Testis (tissue), 3 donors: ENCODE results near the gene GATAD2A. TPM values are rescaled to one million over a fixed set of nuclear protein-coding genes. Genes with fewer than 3 reads are reported as not detected.

Experiments used
- DNase-seq: peaks from one replicate; pipeline ENCODE4 v3.0.0-alpha.2; 2019
- H3K27ac ChIP-seq, 2 donors: fragments of 200-600 bp; sonication (generic); one replicate each; pipeline ENCODE4 v1.5.1; 2019
- H3K27me3 ChIP-seq: fragments of 200-600 bp; sonication (generic); one replicate; pipeline ENCODE4 v1.5.1; 2019
- H3K36me3 ChIP-seq: fragments of 200-600 bp; sonication (generic); one replicate; pipeline ENCODE4 v1.5.1; 2017; ENCODE audit warnings: low read depth; ENCODE audit errors: missing control alignments
- H3K4me1 ChIP-seq: fragments of 200-600 bp; sonication (generic); one replicate; pipeline ENCODE4 v1.5.1; 2019
- H3K4me3 ChIP-seq, 2 donors: fragments of 200-600 bp; sonication (generic); one replicate each; pipeline ENCODE4 v1.5.1; 2017 to 2019
- H3K9me3 ChIP-seq: fragments of 200-600 bp; sonication (generic); one replicate; pipeline ENCODE4 v1.5.1; 2017
- CTCF ChIP-seq, 3 experiments: fragments of 450-650 bp in 2 of 3; fragments of 200-600 bp in 1 of 3; sonication (generic) in 1 of 3; IDR thresholded peaks; one replicate each; pipeline ENCODE4 v1.5.1; 2016 to 2019; ENCODE audit warnings: antibody characterized with exemption in 3 of 3, mild to moderate bottlenecking in 2 of 3, moderate library complexity in 1 of 3
- POLR2A ChIP-seq: fragments of 450-650 bp; IDR thresholded peaks from one replicate; pipeline ENCODE4 v1.6.1; 2017; ENCODE audit warnings: antibody characterized with exemption, mild to moderate bottlenecking, moderate library complexity
- WGBS, 2 donors: methylation state at CpG; one replicate each; pipeline ENCODE4 v1.1.5; 2018; 5-methylcytosine and 5-hydroxymethylcytosine counted together
- intact Hi-C: fragments of 100-400 bp; cut with DNase I; formaldehyde crosslinking; loops from one replicate; pipeline ENCODE4 v1.15.1; 2023; ENCODE audit warnings: low total_unique reads
- polyA plus RNA-seq: library from polyadenylated mRNA; stranded (reverse); fragments of 350-450 nt; fragmentation: Illumina TruSeq; extraction: RNeasy Lipid Tissue Mini Kit (QIAGEN cat#74804); gene quantifications from one replicate; pipeline ENCODE4 v1.2.3, GENCODE V29; 2014; ENCODE audit warnings: low read depth, low replicate concordance; ENCODE audit not compliant: insufficient read depth
- total RNA-seq, 2 donors: library from RNA; depleted of rRNA; stranded (reverse); fragments of >200 nt; gene quantifications; one replicate each; pipeline ENCODE4 v1.2.3, GENCODE V29; 2016

The GATAD2A gene
- total and polyA plus RNA-seq, 3 donors from 2014 or later, result 109 to 197 (median 163) TPM

DNA sequence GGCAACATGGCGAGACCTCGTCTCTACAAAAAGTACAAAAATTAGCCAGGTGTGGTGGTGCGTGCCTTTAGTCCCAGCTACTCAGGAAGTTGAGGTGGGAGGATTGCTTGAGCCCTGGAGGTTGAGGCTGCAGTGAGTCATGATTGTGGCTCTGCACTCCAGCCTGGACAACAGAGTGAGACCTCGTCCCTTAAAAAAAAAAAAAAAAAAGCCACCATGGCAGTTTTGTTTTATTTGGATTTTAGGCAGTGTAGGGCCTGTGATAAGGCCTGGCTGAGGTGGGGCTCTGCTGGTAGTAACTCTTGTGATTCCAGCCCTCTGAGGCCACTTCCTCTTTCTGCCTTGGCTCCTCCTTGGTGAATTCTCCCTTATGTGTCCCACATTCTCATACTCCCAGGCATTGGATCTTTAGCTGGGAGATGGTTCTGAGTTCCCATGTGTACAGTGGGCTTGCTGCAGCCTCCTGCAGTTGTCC is 39.2 kb downstream of the GATAD2A start:
- Histone ChIP-seq H3K36me3 (no peaks in the 10 kb centered on the region), H3K4me1 (no peaks in the 10 kb centered on the region), H3K27me3 (no peaks in the 10 kb centered on the region), H3K4me3 (no peak overlapping the region), H3K27ac (no peak overlapping the region), H3K9me3 (no peaks in the 10 kb centered on the region)
- intact Hi-C loops, result no loop called here
- 79 to 80% methylated on average over 4 of the region's 4 CpGs for WGBS, 2 donors
- DNase-seq, result no peak
- TF ChIP-seq CTCF (IDR thresholded peaks at IDR 0.05) (no peak), POLR2A (no peak)

DNA sequence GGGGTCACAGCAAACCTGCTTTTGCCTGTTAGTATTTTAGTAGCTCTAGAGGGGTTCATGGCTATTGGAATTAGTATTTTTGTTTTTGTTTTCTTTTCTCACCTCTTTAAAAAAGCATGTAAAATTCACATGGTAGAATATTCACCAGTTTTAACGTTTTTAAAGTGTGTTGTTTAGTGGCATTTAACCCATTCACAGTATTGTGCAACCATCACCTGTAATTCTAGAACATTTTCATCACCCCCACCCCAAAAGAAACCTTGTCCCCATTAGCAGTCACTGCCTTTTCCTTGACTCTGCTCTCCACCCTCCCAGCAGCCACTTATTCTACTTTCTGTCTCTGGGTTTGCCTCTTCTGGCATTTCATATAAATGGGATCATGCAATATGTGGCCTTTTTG is 39.8 kb downstream of the GATAD2A start:
- TF ChIP-seq POLR2A (no peak), CTCF (IDR thresholded peaks at IDR 0.05) (no peak)
- Histone ChIP-seq H3K36me3 (no peaks in the 10 kb centered on the region), H3K27ac (no peak overlapping the region), H3K4me3 (no peak overlapping the region), H3K27me3 (no peaks in the 10 kb centered on the region), H3K9me3 (no peaks in the 10 kb centered on the region), H3K4me1 (no peaks in the 10 kb centered on the region)
- DNase-seq, result no peak
- whole genome bisulfite sequencing, 2 donors, result 27 to 38% methylated on average over 1 of the region's 1 CpG
- intact Hi-C loops, result no loop called here

GRCh38 chr19:19445911-19446361 is 40.5 kb downstream of the GATAD2A start:
- H3K27ac ChIP-seq, result no peak overlapping the region
- H3K9me3 ChIP-seq, result no peaks in the 10 kb centered on the region
- H3K4me1 ChIP-seq, result no peaks in the 10 kb centered on the region
- no peaks in the 10 kb centered on the region for H3K27me3 ChIP-seq
- WGBS, 2 donors, result 85 to 90% methylated on average over 9 of the region's 9 CpGs
- intact Hi-C loops, result no loop called here
- no peak for TF ChIP-seq CTCF (IDR thresholded peaks at IDR 0.05)
- no peak for TF ChIP-seq POLR2A
- H3K36me3 ChIP-seq, result no peaks in the 10 kb centered on the region
- DNase-seq, result no peak
- no peak overlapping the region for H3K4me3 ChIP-seq

DNA sequence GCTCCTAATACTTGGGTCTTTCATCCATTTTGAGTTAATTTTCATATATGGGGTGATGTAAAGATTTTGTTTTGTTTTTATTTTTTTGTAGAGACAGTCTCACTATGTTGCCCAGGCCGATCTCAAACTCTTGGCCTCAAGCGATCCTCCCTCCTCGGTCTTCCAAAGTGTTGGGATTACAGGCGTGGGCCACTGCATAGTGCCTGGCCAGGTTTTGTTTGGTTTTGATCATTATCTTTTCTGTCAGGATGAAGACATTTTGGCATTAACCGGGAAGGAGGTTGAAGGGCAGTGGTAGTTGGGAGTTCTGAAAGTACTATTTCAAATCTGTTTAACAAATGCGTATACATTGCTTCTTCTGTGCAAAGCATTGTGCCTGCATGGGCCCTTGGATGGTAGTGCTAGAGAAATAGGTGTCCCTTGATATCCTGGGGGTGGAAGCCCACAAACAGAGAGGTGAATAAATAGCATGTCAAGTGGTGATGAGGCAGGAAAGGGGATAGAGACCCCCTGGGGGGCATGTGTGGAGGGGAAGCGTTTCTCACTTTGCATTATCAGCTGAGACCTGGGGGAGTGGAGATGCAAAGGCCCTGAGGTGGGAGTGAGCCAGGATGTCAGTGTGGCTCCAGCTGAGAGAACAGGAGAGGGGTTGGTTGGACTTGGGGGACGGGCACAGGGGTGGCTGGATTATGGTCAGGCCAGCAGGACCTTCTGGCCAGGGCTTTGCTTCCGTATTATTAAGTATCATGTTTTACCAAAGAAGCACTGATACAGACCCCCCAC is 41.4 kb downstream of the GATAD2A start:
- Histone ChIP-seq H3K4me1 (no peaks in the 10 kb centered on the region), H3K27me3 (no peaks in the 10 kb centered on the region), H3K4me3 (no peak overlapping the region), H3K9me3 (no peaks in the 10 kb centered on the region), H3K36me3 (no peaks in the 10 kb centered on the region), H3K27ac (no peak overlapping the region)
- no peak for DNase-seq
- 81 to 88% methylated on average over 9 of the region's 9 CpGs for WGBS, 2 donors
- TF ChIP-seq CTCF (IDR thresholded peaks at IDR 0.05), result no peak
- no peak for TF ChIP-seq POLR2A
- intact Hi-C loops, result no loop called here
